ENCODE results near the gene CAPN13.

CAPN13 gene

GRCh38 chr2:30673127-30673526, 134.1 kb downstream of the CAPN13 start:
- Histone ChIP-seq H3K4me3 (IDR thresholded peaks at IDR 0.05; ENCODE audit: insufficient read depth, low read depth, low read length) (no peak overlapping the region), H3K4me1 (ENCODE audit: low read depth, poor library complexity, severe bottlenecking) (no peaks in the 10 kb centered on the region), H3K36me3 (ENCODE audit: insufficient read depth) (no peaks in the 10 kb centered on the region), H3K27me3 (ENCODE audit: insufficient read depth, low read depth) (no peaks in the 10 kb centered on the region), H3K27ac (no peak overlapping the region), H3K9ac (no peak overlapping the region), H4K20me1 (ENCODE audit: insufficient read depth) (no peaks in the 10 kb centered on the region), H3K79me2 (ENCODE audit: insufficient read depth, low read depth) (no peaks in the 10 kb centered on the region), H2AFZ (ENCODE audit: low read depth) (no peak overlapping the region), H3K4me2 (no peak overlapping the region)
- TF ChIP-seq, protein P1, sequence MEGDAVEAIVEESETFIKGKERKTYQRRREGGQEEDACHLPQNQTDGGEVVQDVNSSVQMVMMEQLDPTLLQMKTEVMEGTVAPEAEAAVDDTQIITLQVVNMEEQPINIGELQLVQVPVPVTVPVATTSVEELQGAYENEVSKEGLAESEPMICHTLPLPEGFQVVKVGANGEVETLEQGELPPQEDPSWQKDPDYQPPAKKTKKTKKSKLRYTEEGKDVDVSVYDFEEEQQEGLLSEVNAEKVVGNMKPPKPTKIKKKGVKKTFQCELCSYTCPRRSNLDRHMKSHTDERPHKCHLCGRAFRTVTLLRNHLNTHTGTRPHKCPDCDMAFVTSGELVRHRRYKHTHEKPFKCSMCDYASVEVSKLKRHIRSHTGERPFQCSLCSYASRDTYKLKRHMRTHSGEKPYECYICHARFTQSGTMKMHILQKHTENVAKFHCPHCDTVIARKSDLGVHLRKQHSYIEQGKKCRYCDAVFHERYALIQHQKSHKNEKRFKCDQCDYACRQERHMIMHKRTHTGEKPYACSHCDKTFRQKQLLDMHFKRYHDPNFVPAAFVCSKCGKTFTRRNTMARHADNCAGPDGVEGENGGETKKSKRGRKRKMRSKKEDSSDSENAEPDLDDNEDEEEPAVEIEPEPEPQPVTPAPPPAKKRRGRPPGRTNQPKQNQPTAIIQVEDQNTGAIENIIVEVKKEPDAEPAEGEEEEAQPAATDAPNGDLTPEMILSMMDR (conservative IDR thresholded peaks at IDR 0.05; ENCODE audit: low read depth, low read length): no peak

Measured in KMS-11 (cell line).